Activated T-helper 1 cell treated with Interleukin-2 at 50 U/mL for 16 hours (primary cell): ENCODE measurements around the gene SYNJ2.
A peak's percentile ranks its signal among the peaks of the same experiment; 100 is the strongest.

ENCODE experiments used
- DNase-seq: peaks from one replicate; pipeline ENCODE4 v3.0.0-alpha.2; 2020; ENCODE audit warnings: low read depth

SYNJ2 gene

GRCh38 chr6:157978021-157978783 lies 3.5 kb upstream of the SYNJ2 start:
- DNase-seq = no peak

GRCh38 chr6:157980288-157981131 lies 1.2 kb upstream of the SYNJ2 start:
- no peak for DNase-seq

- no peak for DNase-seq
These were observed 600 bp upstream of the SYNJ2 start for GRCh38 chr6:157981132-157981394.

GRCh38 chr6:157982102-157982562 lies 469 bp downstream of the SYNJ2 start:
- DNase-seq = peak; percentile 13

GRCh38 chr6:157982563-157983405 lies 1.1 kb downstream of the SYNJ2 start:
- no peak for DNase-seq

GRCh38 chr6:157983406-157984119 lies 1.9 kb downstream of the SYNJ2 start:
- DNase-seq = no peak

GRCh38 chr6:157984128-157984527 lies 2.5 kb downstream of the SYNJ2 start:
- no peak for DNase-seq

GRCh38 chr6:157984686-157985225 lies 3.1 kb downstream of the SYNJ2 start:
- DNase-seq = no peak

GRCh38 chr6:157985378-157986155 lies 3.9 kb downstream of the SYNJ2 start:
- no peak for DNase-seq

- DNase-seq = no peak
These were observed 6.4 kb downstream of the SYNJ2 start for GRCh38 chr6:157987788-157988699.

- no peak for DNase-seq
These were observed 7.0 kb downstream of the SYNJ2 start for GRCh38 chr6:157988700-157989063.

GRCh38 chr6:157989541-157990289 lies 8.1 kb downstream of the SYNJ2 start:
- DNase-seq = no peak

GRCh38 chr6:157990321-157991066 lies 8.8 kb downstream of the SYNJ2 start:
- DNase-seq = no peak

GRCh38 chr6:157991067-157991432 lies 9.4 kb downstream of the SYNJ2 start:
- DNase-seq = no peak

GRCh38 chr6:157993076-157993475 lies 11.4 kb downstream of the SYNJ2 start:
- DNase-seq = no peak

GRCh38 chr6:157994125-157994795 lies 12.6 kb downstream of the SYNJ2 start:
- no peak for DNase-seq

- no peak for DNase-seq
These were observed 13.8 kb downstream of the SYNJ2 start for GRCh38 chr6:157995458-157995857.

GRCh38 chr6:157996201-157996712 lies 14.6 kb downstream of the SYNJ2 start:
- no peak for DNase-seq
